Uterus (tissue), 4 donors: ENCODE measurements around the gene ANKRD16. TPM values are rescaled to one million over a fixed set of nuclear protein-coding genes. Genes with fewer than 3 reads are reported as not detected.

Experiments used
- DNase-seq, 2 donors: peaks; one replicate each; pipeline ENCODE4 v3.0.0-alpha.2; 2019 to 2020
- H3K27ac ChIP-seq, 2 donors: fragments of 200-600 bp; sonication (generic); 1 replicate in 1 of 2; 2 replicates in 1 of 2; pipeline ENCODE4 v1.5.1; 2016 to 2018
- H3K27me3 ChIP-seq, 2 donors: fragments of 200-600 bp; sonication (generic); one replicate each; pipeline ENCODE4 v1.5.1; 2018 to 2019; ENCODE audit warnings: control low read depth in 1 of 2
- H3K36me3 ChIP-seq, 2 donors: fragments of 200-600 bp; sonication (generic); one replicate each; pipeline ENCODE4 v1.5.1; 2019; ENCODE audit warnings: control low read depth in 1 of 2
- H3K4me1 ChIP-seq, 2 donors: fragments of 200-600 bp; sonication (generic); one replicate each; pipeline ENCODE4 v1.5.1; 2018 to 2019; ENCODE audit warnings: control low read depth in 1 of 2
- H3K4me3 ChIP-seq, 2 donors: fragments of 200-600 bp; sonication (generic); 1 replicate in 1 of 2; 2 replicates in 1 of 2; pipeline ENCODE4 v1.5.1; 2018 to 2019; ENCODE audit warnings: mild to moderate bottlenecking in 1 of 2
- H3K9me3 ChIP-seq, 2 donors: fragments of 200-600 bp; sonication (generic); one replicate each; pipeline ENCODE4 v1.5.1; 2019; ENCODE audit warnings: control low read depth in 1 of 2
- POLR2A ChIP-seq, 2 donors: fragments of 450-650 bp; IDR thresholded peaks; one replicate each; pipeline ENCODE4 v1.6.1; 2016; ENCODE audit warnings: antibody characterized with exemption in 2 of 2, mild to moderate bottlenecking in 1 of 2, moderate library complexity in 1 of 2
- intact Hi-C: fragments of 100-400 bp; cut with DNase I; formaldehyde crosslinking; loops from one replicate; pipeline ENCODE4 v1.15.1; 2023; ENCODE audit warnings: low total_unique reads
- total RNA-seq, 4 donors: library from RNA; depleted of rRNA in 3 of 4; stranded (reverse); fragments of >200 nt in 3 of 4; gene quantifications; one replicate each; pipeline versions ENCODE4 v1.1.0 to v1.2.4, GENCODE V29; 2014 to 2023
- TF ChIP-seq, protein P1 (sequence below), 4 experiments: fragments of 200-600 bp in 2 of 4; fragments of 450-650 bp in 2 of 4; sonication (generic) in 2 of 4; IDR thresholded peaks; one replicate each; pipeline ENCODE4 v1.5.1; 2016 to 2019; ENCODE audit warnings: antibody characterized with exemption in 4 of 4, mild to moderate bottlenecking in 2 of 4, moderate library complexity in 1 of 4
- donor health status: DM: yes; HTN: yes; CAD: no.

ANKRD16 gene
- total RNA-seq, 4 donors from 2014 or later: 11.9 to 28.4 (median 17.8) TPM

DNA sequence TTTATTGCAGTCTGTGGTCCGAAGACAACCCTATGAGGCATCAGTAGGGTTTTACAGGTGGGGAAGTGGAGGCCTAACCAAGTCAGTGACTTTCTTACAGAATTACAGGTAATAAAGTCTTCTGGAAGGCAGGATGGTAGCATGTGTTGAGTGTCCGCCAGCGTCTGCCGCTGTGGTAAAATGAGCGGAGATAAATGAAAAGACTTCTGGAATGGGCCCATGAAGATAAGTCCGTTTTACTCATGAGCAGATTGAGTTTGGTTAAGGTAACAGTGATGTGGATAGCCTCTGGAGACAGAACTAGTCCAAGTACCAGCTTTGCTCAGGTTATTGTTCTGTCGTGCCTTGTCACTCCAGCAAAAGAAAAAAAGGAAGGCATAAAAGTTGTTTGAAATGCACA, 1.3 kb upstream of the ANKRD16 start:
- intact Hi-C loops: no loop called here
- Histone ChIP-seq H3K9me3 (no peaks in the 10 kb centered on the region), H3K4me1 (peaks cover 0 to 10% of the 10 kb centered on the region in 2 donors), H3K27ac (peak overlapping the region; percentile 22 to 88), H3K27me3 (no peaks in the 10 kb centered on the region), H3K4me3 (peak overlapping the region; percentile 48 to 94), H3K36me3 (no peaks in the 10 kb centered on the region)
- no peak for TF ChIP-seq POLR2A (IDR thresholded peaks at IDR 0.05)
- TF ChIP-seq, protein P1, sequence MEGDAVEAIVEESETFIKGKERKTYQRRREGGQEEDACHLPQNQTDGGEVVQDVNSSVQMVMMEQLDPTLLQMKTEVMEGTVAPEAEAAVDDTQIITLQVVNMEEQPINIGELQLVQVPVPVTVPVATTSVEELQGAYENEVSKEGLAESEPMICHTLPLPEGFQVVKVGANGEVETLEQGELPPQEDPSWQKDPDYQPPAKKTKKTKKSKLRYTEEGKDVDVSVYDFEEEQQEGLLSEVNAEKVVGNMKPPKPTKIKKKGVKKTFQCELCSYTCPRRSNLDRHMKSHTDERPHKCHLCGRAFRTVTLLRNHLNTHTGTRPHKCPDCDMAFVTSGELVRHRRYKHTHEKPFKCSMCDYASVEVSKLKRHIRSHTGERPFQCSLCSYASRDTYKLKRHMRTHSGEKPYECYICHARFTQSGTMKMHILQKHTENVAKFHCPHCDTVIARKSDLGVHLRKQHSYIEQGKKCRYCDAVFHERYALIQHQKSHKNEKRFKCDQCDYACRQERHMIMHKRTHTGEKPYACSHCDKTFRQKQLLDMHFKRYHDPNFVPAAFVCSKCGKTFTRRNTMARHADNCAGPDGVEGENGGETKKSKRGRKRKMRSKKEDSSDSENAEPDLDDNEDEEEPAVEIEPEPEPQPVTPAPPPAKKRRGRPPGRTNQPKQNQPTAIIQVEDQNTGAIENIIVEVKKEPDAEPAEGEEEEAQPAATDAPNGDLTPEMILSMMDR (IDR thresholded peaks at IDR 0.05): no peak
- DNase-seq: no peak

DNA sequence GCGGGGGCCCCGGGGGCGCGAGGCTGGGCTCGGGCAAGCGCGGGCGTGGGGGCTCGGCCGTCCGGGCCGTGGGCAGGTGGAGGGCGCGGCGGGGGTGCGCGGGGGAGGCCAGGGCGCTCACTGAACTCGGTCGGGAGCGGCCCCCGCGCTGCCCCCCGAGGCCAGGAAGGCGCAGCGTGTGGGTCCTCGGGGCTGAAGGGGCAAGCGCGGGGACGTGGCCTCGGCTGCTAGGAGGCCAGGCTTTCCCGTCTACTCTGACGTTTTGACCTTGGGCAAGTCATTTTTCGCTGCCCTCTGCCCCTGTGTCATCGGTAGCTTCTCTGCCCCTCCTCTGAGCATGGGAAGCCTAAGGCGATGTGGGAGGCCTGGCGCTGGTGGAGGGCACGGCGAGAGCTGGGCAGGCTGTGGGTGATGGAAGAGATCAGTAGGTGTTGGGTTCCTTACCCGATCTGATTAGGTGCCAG, 791 bp upstream of the ANKRD16 start:
- DNase-seq: no peak
- Histone ChIP-seq H3K27ac (peak overlapping the region; percentile 71 to 88), H3K36me3 (no peaks in the 10 kb centered on the region), H3K9me3 (no peaks in the 10 kb centered on the region), H3K27me3 (no peaks in the 10 kb centered on the region), H3K4me1 (peaks cover 0 to 10% of the 10 kb centered on the region in 2 donors), H3K4me3 (peak overlapping the region; percentile 48 to 94)
- TF ChIP-seq, protein P1 (IDR thresholded peaks at IDR 0.05): no peak
- no peak for TF ChIP-seq POLR2A (IDR thresholded peaks at IDR 0.05)
- intact Hi-C loops: no loop called here

DNA sequence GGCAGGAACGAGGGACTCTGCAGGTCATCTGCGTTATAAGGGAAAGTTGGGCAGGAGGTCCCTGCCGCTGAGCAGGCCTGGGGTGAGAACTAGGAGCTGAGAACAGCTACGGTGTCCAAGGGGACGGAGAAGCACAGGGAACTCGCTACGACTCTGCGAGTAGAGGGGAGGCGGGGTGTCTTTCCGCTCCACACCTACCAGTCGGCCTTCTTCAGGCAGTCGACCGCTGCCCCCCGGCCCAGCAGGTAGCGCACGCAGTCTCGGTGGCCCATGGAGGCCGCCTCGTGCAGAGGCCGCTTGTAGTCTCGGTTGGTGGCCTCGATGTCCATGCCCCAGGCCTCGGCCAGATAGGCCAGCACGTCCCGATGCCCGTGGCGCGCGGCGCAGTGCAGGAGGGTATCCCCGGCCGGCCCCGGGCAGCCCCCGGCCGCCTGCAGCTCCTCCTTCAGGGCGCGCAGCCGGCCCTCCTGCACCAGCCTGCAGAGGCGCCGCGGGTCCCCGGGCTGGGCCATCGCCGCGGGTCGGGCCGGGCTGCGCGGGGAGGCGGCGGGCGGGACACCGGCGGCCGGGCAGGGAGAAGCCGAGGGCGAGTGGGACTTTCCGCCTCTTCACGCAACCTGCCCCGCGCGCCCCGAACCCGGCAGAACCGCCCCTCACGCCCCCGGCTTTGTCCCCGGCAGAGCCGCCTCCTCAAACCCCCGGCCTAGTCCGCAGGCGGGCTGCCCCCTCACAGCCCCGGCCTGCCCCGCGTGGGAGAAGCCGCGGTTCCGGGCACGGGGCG, 660 bp downstream of the ANKRD16 start:
- DNase-seq: peak in 1 of 2 donors; percentile 40

DNA sequence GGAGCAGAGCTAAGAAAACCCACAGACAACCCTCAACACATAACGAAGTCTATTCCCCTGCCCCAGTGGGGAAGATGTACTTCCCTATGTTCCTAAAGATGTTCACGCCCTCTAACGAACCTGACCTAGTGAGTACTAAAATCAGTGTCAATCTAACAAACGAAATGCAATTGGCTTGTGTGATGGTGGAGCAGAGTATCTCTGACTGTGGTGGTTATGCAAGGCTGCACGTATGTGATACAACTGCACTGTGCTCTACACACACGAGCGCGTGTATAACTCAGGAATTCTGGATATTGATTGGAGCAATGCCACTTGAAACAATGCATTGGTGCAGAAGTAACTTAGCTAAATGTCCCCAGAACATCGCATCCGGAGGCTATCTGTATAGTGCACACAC, 1.3 kb downstream of the ANKRD16 start:
- no peak for DNase-seq
- H3K9me3 ChIP-seq: no peaks in the 10 kb centered on the region
- H3K4me3 ChIP-seq: peak overlapping the region; percentile 60 to 99
- H3K27me3 ChIP-seq: no peaks in the 10 kb centered on the region
- peak overlapping the region; percentile 83 to 86 for H3K27ac ChIP-seq
- intact Hi-C loops: no loop called here
- peaks cover 0 to 10% of the 10 kb centered on the region in 2 donors for H3K4me1 ChIP-seq
- no peaks in the 10 kb centered on the region for H3K36me3 ChIP-seq
- TF ChIP-seq POLR2A (IDR thresholded peaks at IDR 0.05): no peak
- TF ChIP-seq, protein P1 (IDR thresholded peaks at IDR 0.05): no peak

More for the DNA sequence above, 660 bp downstream of the ANKRD16 start:
- Histone ChIP-seq H3K36me3 (no peaks in the 10 kb centered on the region), H3K27ac (peak overlapping the region; percentile 83 to 86), H3K4me1 (peaks cover 0 to 10% of the 10 kb centered on the region in 2 donors), H3K4me3 (peak overlapping the region; percentile 60 to 99), H3K9me3 (no peaks in the 10 kb centered on the region), H3K27me3 (no peaks in the 10 kb centered on the region)
- intact Hi-C loops: no loop called here
- no peak for TF ChIP-seq POLR2A (IDR thresholded peaks at IDR 0.05)
- TF ChIP-seq, protein P1 (IDR thresholded peaks at IDR 0.05): no peak

DNA sequence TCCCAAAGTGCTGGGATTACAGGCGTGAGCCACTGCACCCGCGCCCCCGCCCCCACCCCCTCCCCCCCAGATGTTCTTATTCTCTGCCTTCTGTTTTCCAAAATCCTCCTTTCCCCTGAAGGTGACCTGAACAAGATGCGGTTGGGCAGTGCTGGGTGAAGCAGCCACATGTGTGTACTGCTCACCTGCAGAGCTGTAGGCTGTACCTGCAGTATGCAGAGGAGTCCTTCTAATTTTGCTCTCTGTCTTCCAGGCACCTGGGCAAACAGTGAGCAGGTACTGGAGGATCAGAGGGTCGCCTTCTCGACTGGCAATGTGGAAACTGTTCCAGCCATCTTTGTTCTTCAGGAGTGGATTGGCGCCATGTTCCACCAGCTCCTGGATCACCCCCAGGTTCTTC, 2.1 kb downstream of the ANKRD16 start:
- intact Hi-C loops: no loop called here
- peaks cover 0 to 10% of the 10 kb centered on the region in 2 donors for H3K4me1 ChIP-seq
- H3K36me3 ChIP-seq: no peaks in the 10 kb centered on the region
- peak overlapping the region in 1 of 2 donors; percentile 86 for H3K27ac ChIP-seq
- H3K27me3 ChIP-seq: no peaks in the 10 kb centered on the region
- TF ChIP-seq POLR2A (IDR thresholded peaks at IDR 0.05): no peak
- no peak for DNase-seq
- peak overlapping the region in 1 of 2 donors; percentile 60 for H3K4me3 ChIP-seq
- no peaks in the 10 kb centered on the region for H3K9me3 ChIP-seq
